Activated naive CD4-positive, alpha-beta T cell (primary cell): ENCODE results near the gene SLC22A23.

ENCODE experiments used
- DNase-seq, 4 experiments: peaks; one replicate each; lab custom pipeline; 2025; lab: John Stamatoyannopoulos, UW

SLC22A23 gene

GRCh38 chr6:3283241-3283640, 173.6 kb downstream of the SLC22A23 start:
- DNase-seq: no peak

GRCh38 chr6:3282476-3283236, 174.2 kb downstream of the SLC22A23 start:
- DNase-seq: no peak

- DNase-seq: no peak
Measured at GRCh38 chr6:3281631-3282475, 175.0 kb downstream of the SLC22A23 start.

GRCh38 chr6:3280866-3281465, 175.9 kb downstream of the SLC22A23 start:
- no peak for DNase-seq

GRCh38 chr6:3280091-3280490, 176.8 kb downstream of the SLC22A23 start:
- no peak for DNase-seq

- DNase-seq: no peak
Measured at GRCh38 chr6:3278691-3279090, 178.2 kb downstream of the SLC22A23 start.

GRCh38 chr6:3277851-3278416, 178.9 kb downstream of the SLC22A23 start:
- no peak for DNase-seq

- no peak for DNase-seq
Measured at GRCh38 chr6:3277251-3277650, 179.6 kb downstream of the SLC22A23 start.

GRCh38 chr6:3276174-3277167, 180.4 kb downstream of the SLC22A23 start:
- no peak for DNase-seq

- no peak for DNase-seq
Measured at GRCh38 chr6:3273707-3274521, 182.9 kb downstream of the SLC22A23 start.

GRCh38 chr6:3272911-3273547, 183.8 kb downstream of the SLC22A23 start:
- DNase-seq: no peak

GRCh38 chr6:3271756-3272155, 185.1 kb downstream of the SLC22A23 start:
- no peak for DNase-seq

GRCh38 chr6:3270258-3270657, 186.6 kb downstream of the SLC22A23 start:
- DNase-seq: no peak

- DNase-seq: no peak
Measured at GRCh38 chr6:3269281-3269975, 187.4 kb downstream of the SLC22A23 start.

- DNase-seq: no peak
Measured at GRCh38 chr6:3268680-3269079, 188.2 kb downstream of the SLC22A23 start.

- DNase-seq: no peak
Measured at GRCh38 chr6:3267162-3267561, 189.7 kb downstream of the SLC22A23 start.

- no peak for DNase-seq
Measured at GRCh38 chr6:3266170-3266569, 190.7 kb downstream of the SLC22A23 start.

GRCh38 chr6:3265671-3266070, 191.2 kb downstream of the SLC22A23 start:
- no peak for DNase-seq

GRCh38 chr6:3264356-3264755, 192.5 kb downstream of the SLC22A23 start:
- no peak for DNase-seq
